Rectal smooth muscle tissue (tissue), 1 donor: ENCODE results near the gene PCYOX1L.

Experiments used
- H3K27ac ChIP-seq: one replicate; pipeline ENCODE4 v1.7.0; 2013; ENCODE audit warnings: low read depth, low read length, inconsistent platforms
- H3K27me3 ChIP-seq: one replicate; pipeline ENCODE4 v1.7.0; 2013; ENCODE audit warnings: low read length; ENCODE audit not compliant: control insufficient read depth, insufficient read depth
- H3K36me3 ChIP-seq: one replicate; pipeline ENCODE4 v1.7.0; 2013; ENCODE audit warnings: low read length; ENCODE audit not compliant: control insufficient read depth, insufficient read depth
- H3K4me1 ChIP-seq: one replicate; pipeline ENCODE4 v1.7.0; 2013; ENCODE audit warnings: low read length; ENCODE audit not compliant: control insufficient read depth, insufficient read depth
- H3K4me3 ChIP-seq: one replicate; pipeline ENCODE4 v1.7.0; 2013; ENCODE audit warnings: low read length
- H3K9ac ChIP-seq: one replicate; pipeline ENCODE4 v1.7.0; 2013; ENCODE audit warnings: low read length

PCYOX1L gene

GRCh38 chr5:149363936-149364335, 6.1 kb downstream of the PCYOX1L start:
- Histone ChIP-seq H3K4me3 (no peak overlapping the region), H3K9ac (no peak overlapping the region), H3K27me3 (no peaks in the 10 kb centered on the region), H3K27ac (no peak overlapping the region), H3K36me3 (no peaks in the 10 kb centered on the region), H3K4me1 (peaks cover 4% of the 10 kb centered on the region)

- Histone ChIP-seq H3K27ac (no peak overlapping the region), H3K9ac (no peak overlapping the region)
Measured at GRCh38 chr5:149364719-149365118, 6.9 kb downstream of the PCYOX1L start.

GRCh38 chr5:149365418-149365817, 7.6 kb downstream of the PCYOX1L start:
- Histone ChIP-seq H3K9ac (no peak overlapping the region), H3K27me3 (no peaks in the 10 kb centered on the region), H3K36me3 (no peaks in the 10 kb centered on the region), H3K4me3 (no peak overlapping the region), H3K27ac (no peak overlapping the region), H3K4me1 (peaks cover 4% of the 10 kb centered on the region)

More at GRCh38 chr5:149364719-149365118, 6.9 kb downstream of the PCYOX1L start:
- H3K27me3 ChIP-seq = no peaks in the 10 kb centered on the region
- H3K4me3 ChIP-seq = no peak overlapping the region
- no peaks in the 10 kb centered on the region for H3K36me3 ChIP-seq
- peaks cover 4% of the 10 kb centered on the region for H3K4me1 ChIP-seq

- no peak overlapping the region for H3K27ac ChIP-seq
- no peaks in the 10 kb centered on the region for H3K36me3 ChIP-seq
- H3K4me1 ChIP-seq = peaks cover 6% of the 10 kb centered on the region
- no peak overlapping the region for H3K4me3 ChIP-seq
- no peaks in the 10 kb centered on the region for H3K27me3 ChIP-seq
- no peak overlapping the region for H3K9ac ChIP-seq
Measured at GRCh38 chr5:149366169-149366729, 8.4 kb downstream of the PCYOX1L start.

GRCh38 chr5:149367249-149367971, 9.6 kb downstream of the PCYOX1L start:
- Histone ChIP-seq H3K4me1 (peaks cover 14% of the 10 kb centered on the region), H3K36me3 (no peaks in the 10 kb centered on the region), H3K27me3 (no peaks in the 10 kb centered on the region), H3K9ac (no peak overlapping the region), H3K27ac (peak overlapping the region; percentile 70), H3K4me3 (no peak overlapping the region)

- no peak overlapping the region for H3K4me3 ChIP-seq
- no peaks in the 10 kb centered on the region for H3K36me3 ChIP-seq
- no peaks in the 10 kb centered on the region for H3K27me3 ChIP-seq
- H3K4me1 ChIP-seq = peaks cover 14% of the 10 kb centered on the region
- H3K9ac ChIP-seq = no peak overlapping the region
- H3K27ac ChIP-seq = peak overlapping the region; percentile 42
Measured at GRCh38 chr5:149367972-149368645, 10.3 kb downstream of the PCYOX1L start.

GRCh38 chr5:149370878-149371277, 13.0 kb downstream of the PCYOX1L start:
- no peak overlapping the region for H3K27ac ChIP-seq
- H3K27me3 ChIP-seq = no peaks in the 10 kb centered on the region
- no peaks in the 10 kb centered on the region for H3K36me3 ChIP-seq
- H3K4me3 ChIP-seq = no peak overlapping the region
- H3K9ac ChIP-seq = no peak overlapping the region
- H3K4me1 ChIP-seq = peaks cover 14% of the 10 kb centered on the region

GRCh38 chr5:149371296-149371962, 13.6 kb downstream of the PCYOX1L start:
- no peak overlapping the region for H3K4me3 ChIP-seq
- H3K27ac ChIP-seq = peak overlapping the region; percentile 38
- no peak overlapping the region for H3K9ac ChIP-seq
- H3K27me3 ChIP-seq = no peaks in the 10 kb centered on the region
- H3K36me3 ChIP-seq = no peaks in the 10 kb centered on the region
- H3K4me1 ChIP-seq = peaks cover 14% of the 10 kb centered on the region

GRCh38 chr5:149372076-149372795, 14.4 kb downstream of the PCYOX1L start:
- peak overlapping the region; percentile 38 for H3K27ac ChIP-seq
- no peak overlapping the region for H3K4me3 ChIP-seq
- no peaks in the 10 kb centered on the region for H3K36me3 ChIP-seq
- no peaks in the 10 kb centered on the region for H3K27me3 ChIP-seq
- H3K4me1 ChIP-seq = peaks cover 12% of the 10 kb centered on the region
- no peak overlapping the region for H3K9ac ChIP-seq

- Histone ChIP-seq H3K36me3 (no peaks in the 10 kb centered on the region), H3K27ac (peak overlapping the region; percentile 38), H3K4me1 (peaks cover 10% of the 10 kb centered on the region), H3K4me3 (no peak overlapping the region), H3K27me3 (no peaks in the 10 kb centered on the region), H3K9ac (no peak overlapping the region)
Measured at GRCh38 chr5:149372932-149373331, 15.1 kb downstream of the PCYOX1L start.

GRCh38 chr5:149374303-149374702, 16.5 kb downstream of the PCYOX1L start:
- no peak overlapping the region for H3K27ac ChIP-seq
- H3K9ac ChIP-seq = no peak overlapping the region
- H3K27me3 ChIP-seq = no peaks in the 10 kb centered on the region
- H3K36me3 ChIP-seq = no peaks in the 10 kb centered on the region
- no peak overlapping the region for H3K4me3 ChIP-seq
- peaks cover 18% of the 10 kb centered on the region for H3K4me1 ChIP-seq

GRCh38 chr5:149374801-149375200, 17.0 kb downstream of the PCYOX1L start:
- H3K4me1 ChIP-seq = peaks cover 23% of the 10 kb centered on the region
- no peak overlapping the region for H3K27ac ChIP-seq
- no peaks in the 10 kb centered on the region for H3K27me3 ChIP-seq
- no peak overlapping the region for H3K9ac ChIP-seq
- H3K36me3 ChIP-seq = no peaks in the 10 kb centered on the region
- H3K4me3 ChIP-seq = no peak overlapping the region
